HepG2 (cell line): Measurements from ENCODE around the gene AAGAB. TPM values are rescaled to one million over a fixed set of nuclear protein-coding genes. Genes with fewer than 3 reads are reported as not detected.

Experiments used
- ATAC-seq: fragments of 200-7000 bp; cut with Tn5 transposase; 3 replicates; pipeline ENCODE4 v1.9.1; 2020; ENCODE audit warnings: mild to moderate bottlenecking, moderate library complexity
- BruUV-seq: library from RNA; stranded (reverse); fragments of 400-500 nt; replicated peaks from 2 replicates; lab custom pipeline; 2021; lab: Mats Ljungman, UMichigan
- CTCF ChIA-PET: fragments of 300-600 bp; formaldehyde crosslinking; extraction: SDS; loops from one replicate; lab custom pipeline; 2021; ENCODE audit warnings: low total read pairs, inconsistent platforms, low intra/inter-chr PET ratio; lab: Yijun Ruan, JAX
- POLR2A ChIA-PET: fragments of 350-600 bp; sonication (Branson Sonifier 250); formaldehyde crosslinking; loops from one replicate; lab custom pipeline; 2020; ENCODE audit warnings: antibody characterized with exemption, inconsistent platforms; lab: Yijun Ruan, JAX
- DNase-seq: peaks from one replicate; pipeline ENCODE4 v3.0.0-alpha.2; 2015; ENCODE audit warnings: low spot score
- FAIRE-seq: peaks from 3 replicates; lab custom pipeline; 2011; peaks lifted over from hg19 to GRCh38; lab: Jason Lieb, UNC
- H2AFZ ChIP-seq: one replicate; pipeline ENCODE4 v1.6.1; 2011; ENCODE audit warnings: low read length, inconsistent platforms
- H3K27ac ChIP-seq: fragments of 300-600 bp; 3 replicates; pipeline ENCODE4 v1.8.0; 2011; ENCODE audit warnings: mixed run types, mild to moderate bottlenecking, mixed read lengths, low read length, inconsistent platforms; ENCODE audit not compliant: insufficient read depth; ENCODE audit errors: extremely low read length
- H3K27me3 ChIP-seq, 2 experiments: fragments of 200-600 bp in 1 of 2; 2 replicates in 1 of 2; 3 replicates in 1 of 2; pipeline versions ENCODE4 v1.6.0 to v1.8.0; 2011; ENCODE audit warnings: low read length in 2 of 2, mild to moderate bottlenecking in 2 of 2, moderate library complexity in 2 of 2, inconsistent platforms in 1 of 2; ENCODE audit not compliant: insufficient read depth in 2 of 2, control insufficient read depth in 1 of 2
- H3K36me3 ChIP-seq, 2 experiments: fragments of 200-600 bp in 1 of 2; replicated peaks in 1 of 2; 2 replicates in 1 of 2; 3 replicates in 1 of 2; pipeline versions ENCODE4 v1.5.1 to v1.8.0; 2011; ENCODE audit warnings: low read length in 2 of 2, inconsistent platforms in 1 of 2; ENCODE audit not compliant: insufficient read depth in 2 of 2, control insufficient read depth in 1 of 2
- H3K4me1 ChIP-seq: 2 replicates; pipeline ENCODE4 v1.5.1; 2012; ENCODE audit warnings: low read length, inconsistent platforms; ENCODE audit not compliant: insufficient read depth
- H3K4me2 ChIP-seq: 2 replicates; pipeline ENCODE4 v1.6.0; 2011; ENCODE audit warnings: low read depth, low read length, inconsistent platforms
- H3K4me3 ChIP-seq, 3 experiments: fragments of 200-600 bp in 1 of 3; sonication (generic), shearing (Covaris generic) in 1 of 3; replicated peaks in 1 of 3; 2 replicates each; pipeline ENCODE4 v1.5.1; 2011 to 2016; ENCODE audit warnings: low read length in 3 of 3, inconsistent platforms in 2 of 3, low read depth in 2 of 3, mild to moderate bottlenecking in 2 of 3, control low read depth in 1 of 3, mixed read lengths in 1 of 3; ENCODE audit not compliant: insufficient read depth in 1 of 3
- H3K79me2 ChIP-seq: one replicate; pipeline ENCODE4 v1.6.1; 2011; ENCODE audit warnings: low read length, inconsistent platforms; ENCODE audit not compliant: insufficient read depth
- H3K9ac ChIP-seq: 2 replicates; pipeline ENCODE4 v1.6.0; 2011; ENCODE audit warnings: mild to moderate bottlenecking, low read depth, low read length, inconsistent platforms; ENCODE audit not compliant: insufficient read depth
- H3K9me3 ChIP-seq: 2 replicates; pipeline ENCODE4 v1.5.1; 2012; ENCODE audit warnings: mild to moderate bottlenecking, low read length
- H4K20me1 ChIP-seq: 2 replicates; pipeline ENCODE4 v1.6.0; 2011; ENCODE audit warnings: inconsistent platforms, mild to moderate bottlenecking, low read length, moderate library complexity; ENCODE audit not compliant: insufficient read depth
- ATF2 ChIP-seq: sonication (generic); formaldehyde crosslinking; IDR thresholded peaks from 2 replicates; pipeline ENCODE4 v1.4.0; 2020; ENCODE audit warnings: missing genetic modification reagents
- IKZF5 ChIP-seq: IDR thresholded peaks from 2 replicates; pipeline ENCODE4 v1.6.1; 2018; ENCODE audit warnings: missing genetic modification reagents, mild to moderate bottlenecking, missing compliant biosample characterization
- IRX3 ChIP-seq: sonication (generic); formaldehyde crosslinking; IDR thresholded peaks from 2 replicates; pipeline ENCODE4 v1.8.1; 2023; ENCODE audit warnings: mild to moderate bottlenecking, low read depth, missing genetic modification reagents, borderline replicate concordance
- KDM3A ChIP-seq: IDR thresholded peaks from 2 replicates; pipeline ENCODE4 v1.6.1; 2018; ENCODE audit warnings: low read depth, missing compliant biosample characterization
- MEF2D ChIP-seq: sonication (generic); formaldehyde crosslinking; IDR thresholded peaks from 2 replicates; pipeline ENCODE4 v1.5.1; 2020; ENCODE audit warnings: mild to moderate bottlenecking, missing genetic modification reagents
- SP1 ChIP-seq, 2 experiments: fragments of 450-650 bp in 1 of 2; sonication (generic) in 1 of 2; formaldehyde crosslinking in 1 of 2; IDR thresholded peaks; 2 replicates each; pipeline versions ENCODE4 v1.4.0 to v1.6.1; 2016 to 2020; ENCODE audit warnings: missing genetic modification reagents in 1 of 2
- ZNF121 ChIP-seq: sonication (generic); formaldehyde crosslinking; IDR thresholded peaks from 2 replicates; pipeline ENCODE4 v1.5.0; 2020; ENCODE audit warnings: mild to moderate bottlenecking, missing genetic modification reagents
- ZNF451 ChIP-seq: sonication (generic); formaldehyde crosslinking; IDR thresholded peaks from 2 replicates; pipeline ENCODE4 v1.5.0; 2020; ENCODE audit warnings: mild to moderate bottlenecking, missing genetic modification reagents
- ZNF496 ChIP-seq: sonication (generic); formaldehyde crosslinking; IDR thresholded peaks from 2 replicates; pipeline ENCODE4 v1.8.1; 2023; ENCODE audit warnings: mild to moderate bottlenecking, moderate library complexity, missing genetic modification reagents; ENCODE audit not compliant: insufficient replicate concordance
- WGBS: methylation state at CpG from one replicate; pipeline ENCODE4 v1.1.6; 2017; ENCODE audit warnings: low lambda C conversion rate; 5-methylcytosine and 5-hydroxymethylcytosine counted together
- in situ Hi-C: cut with HindIII; loops from 2 replicates; pipeline ENCODE4 v1.10.0; 2017; ENCODE audit warnings: low pct_unique_long_range_greater_than_20kb; ENCODE audit not compliant: extremely low pct_ligation_motif_present
- intact Hi-C: fragments of 100-400 bp; cut with micrococcal nuclease; formaldehyde crosslinking; loops from one replicate; pipeline ENCODE4 v1.10.0; 2022; ENCODE audit not compliant: unreplicated experiment
- polyA plus RNA-seq, 8 experiments: library from polyadenylated mRNA; depleted of rRNA in 3 of 8; stranded (reverse) in 7 of 8; unstranded in 1 of 8; fragments of >200 nt; fragmentation: Illumina TruSeq in 4 of 8; extraction: Trizol in 4 of 8; gene quantifications; 2 replicates each; pipeline versions ENCODE4 v1.2.1 to v1.2.3, GENCODE V29; 2011 to 2016; ENCODE audit warnings: low read depth in 4 of 8, missing spikeins in 1 of 8, mixed read lengths in 1 of 8; ENCODE audit not compliant: insufficient read depth in 1 of 8
- total RNA-seq, 5 experiments: library from RNA; depleted of rRNA; stranded (reverse); fragments of >200 nt; fragmentation: Illumina TruSeq; extraction: Trizol; gene quantifications; 2 replicates each; pipeline ENCODE4 v1.2.3, GENCODE V29; 2016; ENCODE audit warnings: low read depth in 1 of 5

The AAGAB gene
- total and polyA plus RNA-seq, 2 of the 13 experiments (the other 11 are each of a cell fraction or from before 2014, with no cell fraction given) = 8.0 to 34.9 TPM

- Histone ChIP-seq H3K9me3 (no peaks in the 10 kb centered on the region), H3K79me2 (peaks cover 13% of the 10 kb centered on the region), H3K4me2 (peak overlapping the region; percentile 90), H3K27ac (no peak overlapping the region), H2AFZ (no peak overlapping the region), H3K4me3 (peak overlapping the region in 2 of 3 experiments; percentile 92 to 98; a peak in 3 of 6 replicates)
- intact Hi-C loops = no loop called here
- POLR2A ChIA-PET = no interaction called here
- ATAC-seq = no peak
- TF ChIP-seq KDM3A (CRISPR knock-in tag) = no peak
- TF ChIP-seq ZNF121 (CRISPR knock-in tag) = peak; percentile 44; the same call in 1 of the 2 replicates
- TF ChIP-seq, all 625 proteins: peak for 1
- Histone ChIP-seq H3K9ac (0 out of 2 replicates have a peak overlapping the region, but pooled peaks have one; percentile 75), H3K4me1 (peaks cover 26% of the 10 kb centered on the region), H4K20me1 (no peaks in the 10 kb centered on the region), H3K27me3 (no peaks in the 10 kb centered on the region; a peak in 1 of 5 replicates), H3K36me3 (no peaks in the 10 kb centered on the region)
- 80% methylated on average over 12 of the region's 12 CpGs for WGBS
- in situ Hi-C loops = no loop called here
- no peak for DNase-seq
- BruUV-seq = no TSS peak
- CTCF ChIA-PET = no interaction called here
- no peak for FAIRE-seq
Observed at GRCh38 chr15:67253101-67253500, 1.4 kb downstream of the AAGAB start.

GRCh38 chr15:67251318-67251717, 3.1 kb downstream of the AAGAB start:
- TF ChIP-seq ZNF451 (CRISPR knock-in tag) (no peak), IKZF5 (CRISPR knock-in tag) (no peak), IRX3 (CRISPR knock-in tag) (no peak), MEF2D (CRISPR knock-in tag) (no peak), ZNF496 (CRISPR knock-in tag) (no peak), SP1 (IDR thresholded peaks at IDR 0.05) (no peak), SP1 (CRISPR knock-in tag; IDR thresholded peaks at IDR 0.05) (no peak), ATF2 (CRISPR knock-in tag) (no peak)
- H3K4me1 ChIP-seq = peaks cover 26% of the 10 kb centered on the region
- WGBS = 93% methylated on average over 5 of the region's 5 CpGs
- FAIRE-seq (no peak), ATAC-seq (no peak), DNase-seq (no peak)
- no TSS peak for BruUV-seq
- in situ Hi-C loops (no loop called here), intact Hi-C loops (no loop called here)
- no peaks in the 10 kb centered on the region for H3K36me3 ChIP-seq
- no peak overlapping the region for H3K4me3 ChIP-seq
- CTCF ChIA-PET = no interaction called here
- H3K9ac ChIP-seq = no peak overlapping the region
- H3K4me2 ChIP-seq = no peak overlapping the region
- peaks cover 15% of the 10 kb centered on the region for H3K79me2 ChIP-seq
- H3K27ac ChIP-seq = no peak overlapping the region
- no peak overlapping the region for H2AFZ ChIP-seq
- no peaks in the 10 kb centered on the region for H4K20me1 ChIP-seq
- H3K9me3 ChIP-seq = no peaks in the 10 kb centered on the region
- POLR2A ChIA-PET = no interaction called here
- no peaks in the 10 kb centered on the region; a peak in 1 of 5 replicates for H3K27me3 ChIP-seq
